MG63 (cell line): ENCODE measurements around the gene TBCA. TPM values are rescaled to one million over a fixed set of nuclear protein-coding genes. Genes with fewer than 3 reads are reported as not detected.

Experiments
- DNase-seq: peaks from one replicate; pipeline ENCODE4 v3.0.0-alpha.2; 2020
- H3K27me3 ChIP-seq: fragments of 250-450 bp; sonication (Bioruptor Pico); 2 replicates; pipeline ENCODE4 v1.5.1; 2020; ENCODE audit warnings: mild to moderate bottlenecking, moderate library complexity
- H3K36me3 ChIP-seq: fragments of 250-450 bp; sonication (Bioruptor Pico); 2 replicates; pipeline ENCODE4 v1.5.1; 2020; ENCODE audit warnings: mild to moderate bottlenecking, moderate library complexity
- H3K4me3 ChIP-seq: fragments of 250-450 bp; sonication (Bioruptor Pico); 2 replicates; pipeline ENCODE4 v1.5.1; 2020; ENCODE audit warnings: mild to moderate bottlenecking, moderate library complexity
- H3K9me3 ChIP-seq: fragments of 250-450 bp; sonication (Bioruptor Pico); 2 replicates; pipeline ENCODE4 v1.5.1; 2020; ENCODE audit warnings: mild to moderate bottlenecking, moderate library complexity
- total RNA-seq: library from RNA; depleted of rRNA; stranded (reverse); fragments of >200 nt; shearing (Covaris generic); gene quantifications from 2 replicates; pipeline ENCODE4 v1.2.3, GENCODE V29; 2014; ENCODE audit warnings: low replicate concordance; rRNA removed

Gene TBCA
- total RNA-seq, 1 experiment from 2014 or later, result 318 TPM

DNA sequence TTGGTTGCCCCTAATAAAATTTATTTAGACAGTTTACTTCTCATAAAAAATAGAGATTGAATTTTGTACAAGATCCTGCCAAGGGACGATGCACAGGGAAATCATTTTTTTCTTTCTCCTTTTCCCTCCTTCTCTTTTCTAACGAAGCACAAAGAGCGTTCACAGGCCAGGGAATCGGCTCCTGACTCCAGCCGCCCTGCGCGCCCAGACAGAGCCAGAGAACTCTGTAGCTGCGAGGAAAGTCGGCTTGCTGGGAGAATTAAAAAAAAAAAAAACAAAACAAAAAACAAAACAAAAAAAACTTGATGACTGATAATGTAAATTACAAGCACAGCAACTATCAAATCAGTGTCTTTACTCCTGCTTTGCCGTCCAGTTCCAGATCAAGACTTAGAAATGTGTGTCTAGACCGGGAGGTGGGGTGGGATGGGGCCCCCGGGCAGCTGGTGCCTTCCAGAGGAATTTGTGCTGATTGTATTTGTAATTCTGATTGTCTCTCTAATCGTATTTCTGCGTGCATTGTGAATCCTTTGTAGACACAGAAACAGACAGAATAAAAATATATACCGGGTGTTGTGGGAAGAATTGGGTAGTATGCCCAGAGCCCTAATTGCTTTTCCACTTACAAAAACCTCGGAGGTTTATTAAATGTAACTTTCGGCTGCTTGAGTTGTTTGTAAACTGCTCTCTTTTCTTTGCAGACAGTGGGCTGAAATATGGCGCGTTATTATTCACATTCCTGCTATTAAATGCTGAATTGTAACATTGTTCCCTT lies 134.0 kb downstream of the TBCA start:
- H3K9me3 ChIP-seq, result no peaks in the 10 kb centered on the region
- peaks cover 23% of the 10 kb centered on the region for H3K27me3 ChIP-seq
- no peak for DNase-seq
- H3K36me3 ChIP-seq, result no peaks in the 10 kb centered on the region
- no peak overlapping the region for H3K4me3 ChIP-seq

DNA sequence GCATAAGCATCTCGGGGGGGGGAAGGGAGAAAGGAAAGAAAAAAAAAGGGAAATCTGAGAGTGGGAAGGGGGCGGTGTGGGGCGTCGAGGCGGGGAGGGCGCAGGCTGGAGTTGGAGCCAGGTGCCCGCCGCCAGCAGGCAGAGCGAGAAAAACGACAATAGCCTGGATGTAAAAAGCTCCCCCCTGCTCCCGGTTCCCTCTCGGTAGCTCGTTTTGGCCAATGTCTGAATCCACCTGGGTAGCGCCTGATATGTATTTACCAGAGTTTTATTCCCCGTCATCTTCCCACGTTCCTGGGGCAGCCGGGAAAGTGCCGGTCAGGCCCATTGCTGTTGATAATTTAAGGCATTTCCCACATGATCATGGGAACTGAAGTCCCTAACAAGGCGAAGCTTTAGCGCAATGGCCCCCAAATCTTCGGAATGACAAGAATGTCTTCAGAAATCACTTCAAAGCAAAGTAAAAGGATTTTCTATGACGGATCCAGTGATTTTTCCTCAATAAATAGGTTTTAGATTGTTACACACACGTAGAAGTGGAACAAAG lies 134.7 kb downstream of the TBCA start:
- DNase-seq, result no peak
- Histone ChIP-seq H3K9me3 (no peaks in the 10 kb centered on the region), H3K36me3 (no peaks in the 10 kb centered on the region), H3K4me3 (no peak overlapping the region), H3K27me3 (peaks cover 28% of the 10 kb centered on the region)

Other genes starting within 250 kb of the TBCA start
- not detected in 2 replicates for gene OTP, start 137.6 kb downstream of the TBCA start, total RNA-seq